GM21717 (cell line): ENCODE measurements around the gene CNTN6.

Experiments used
- ATAC-seq: cut with Tn5 transposase; IDR thresholded peaks from one replicate; pipeline ENCODE4 v1.9.1; 2021; ENCODE audit warnings: mild to moderate bottlenecking, moderate library complexity; ENCODE audit not compliant: unreplicated experiment

The CNTN6 gene

DNA sequence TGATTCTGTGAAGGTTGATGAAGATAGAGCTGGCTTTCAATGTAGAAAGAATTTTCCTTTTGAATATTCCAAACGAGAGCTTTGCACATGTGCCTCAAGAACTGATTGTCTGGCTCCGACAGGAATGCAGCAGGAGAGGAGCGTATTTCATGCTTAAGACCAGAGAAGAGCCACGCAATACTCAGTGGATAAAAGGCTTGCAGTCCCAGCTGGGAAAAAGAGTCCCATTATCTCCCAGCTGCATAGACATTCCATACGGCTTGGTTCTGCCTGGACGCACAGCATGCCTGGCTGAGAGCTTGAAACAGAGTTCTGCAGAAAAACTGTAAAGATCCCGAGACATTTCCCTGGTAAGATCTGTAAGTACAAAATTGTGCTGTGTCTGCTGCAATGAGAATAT is at the start of gene CNTN6:
Gene CNTN6, plus strand, starts transcription at position 254 of the 400 bp plus-strand sequence. CDS start 54,985 bp downstream, outside the sequence.
- no peak for ATAC-seq

GRCh38 chr3:1048558-1048957 is 44.3 kb upstream of the CNTN6 start:
- no peak for ATAC-seq

DNA sequence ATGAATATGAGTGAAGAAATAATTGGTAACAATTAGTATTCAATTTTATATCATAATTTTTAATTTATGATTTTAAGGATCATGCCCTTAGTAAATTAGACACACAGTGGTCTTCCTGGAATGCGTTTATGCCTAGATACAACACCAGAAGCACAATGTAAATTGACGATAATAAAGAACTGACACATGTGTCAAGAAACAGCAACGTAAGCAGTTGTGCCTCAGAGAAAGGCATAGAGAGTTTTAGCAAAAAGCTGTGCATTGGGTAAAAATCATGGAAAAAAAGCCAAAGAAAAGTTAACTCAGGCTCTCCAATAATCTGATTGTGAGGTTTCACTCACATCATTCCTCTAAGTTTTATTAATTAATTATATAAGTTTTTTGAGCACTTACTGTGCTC is 37.0 kb upstream of the CNTN6 start:
- no peak for ATAC-seq

- ATAC-seq: no peak
Observed at GRCh38 chr3:1056744-1057143, 36.1 kb upstream of the CNTN6 start.

DNA sequence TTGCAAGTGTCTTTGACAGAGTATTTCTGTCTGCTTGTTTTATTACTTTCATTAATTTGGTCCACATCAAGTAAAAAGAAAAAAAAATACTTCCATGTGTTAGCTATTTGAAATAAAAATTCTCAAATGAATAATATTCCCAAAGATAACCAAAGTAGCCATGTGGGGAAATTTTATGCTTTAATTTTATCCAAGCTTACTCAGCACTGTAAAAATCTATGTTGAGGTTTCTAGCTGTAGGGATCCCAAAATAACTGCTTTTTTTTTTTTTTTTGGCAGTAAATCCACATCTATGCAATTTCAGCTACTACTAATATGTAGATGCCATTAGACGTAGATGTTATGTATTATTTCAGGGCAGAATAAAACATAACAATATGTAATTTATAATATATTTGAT is 35.4 kb upstream of the CNTN6 start:
- ATAC-seq: no peak

DNA sequence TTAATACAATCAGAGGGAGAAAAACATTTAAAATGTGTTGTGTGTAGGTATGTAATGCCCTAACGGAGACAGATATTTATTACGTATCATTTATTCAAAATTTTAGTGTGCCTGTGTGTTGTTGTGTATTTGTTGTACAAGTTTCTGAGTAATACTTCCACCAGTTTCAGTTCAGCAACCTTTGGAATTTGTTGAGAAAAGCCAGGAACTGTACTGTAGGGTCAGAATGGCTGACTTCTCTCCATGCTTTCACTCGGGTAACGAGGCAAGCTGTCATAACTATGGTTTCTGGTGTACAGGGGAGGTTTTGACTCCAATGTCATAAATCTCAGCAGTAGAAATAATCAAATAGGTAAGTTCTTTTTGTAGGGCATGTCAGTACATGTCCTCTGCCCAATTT is 23.8 kb upstream of the CNTN6 start:
- no peak for ATAC-seq

GRCh38 chr3:1072041-1072440 is 20.8 kb upstream of the CNTN6 start:
- ATAC-seq: no peak

DNA sequence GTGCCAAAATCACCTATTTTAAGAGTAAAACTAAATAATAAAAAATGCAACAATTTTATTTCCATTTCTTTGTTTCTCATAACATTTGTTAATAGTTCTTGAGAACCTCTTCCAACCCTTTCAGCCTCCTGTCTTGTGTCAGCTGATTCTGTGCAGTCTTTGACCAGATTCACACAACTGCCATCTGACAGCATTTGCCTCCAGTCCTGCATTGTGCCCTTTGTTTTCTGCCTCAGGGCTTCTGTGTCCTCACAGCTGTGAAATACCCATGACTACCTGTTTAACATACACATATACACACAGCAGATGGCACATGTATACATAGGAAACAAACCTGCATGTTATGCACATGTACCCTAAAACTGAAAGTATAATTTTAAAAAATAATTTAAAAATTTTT is 13.2 kb upstream of the CNTN6 start:
- no peak for ATAC-seq

DNA sequence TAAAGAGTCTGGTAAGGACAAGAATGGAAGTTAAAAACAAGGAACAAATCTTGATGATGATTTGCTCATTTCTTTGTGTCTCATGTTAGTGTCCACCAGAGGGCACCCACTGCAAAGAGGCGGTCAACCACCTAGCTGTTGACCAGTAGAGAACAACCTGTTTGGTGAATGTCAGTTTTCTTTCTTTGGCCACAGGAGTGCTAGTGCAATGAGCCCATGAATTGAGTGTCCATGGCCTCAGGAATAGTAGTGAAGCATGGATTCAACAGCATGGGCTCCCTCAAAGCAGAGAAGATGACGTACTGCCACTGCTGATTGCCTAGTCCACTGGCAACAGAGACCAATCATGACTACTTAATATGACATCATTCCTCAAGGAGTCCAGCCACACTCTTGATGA is 10.7 kb upstream of the CNTN6 start:
- no peak for ATAC-seq

- no peak for ATAC-seq
Observed at GRCh38 chr3:1087066-1087560, 5.7 kb upstream of the CNTN6 start.

DNA sequence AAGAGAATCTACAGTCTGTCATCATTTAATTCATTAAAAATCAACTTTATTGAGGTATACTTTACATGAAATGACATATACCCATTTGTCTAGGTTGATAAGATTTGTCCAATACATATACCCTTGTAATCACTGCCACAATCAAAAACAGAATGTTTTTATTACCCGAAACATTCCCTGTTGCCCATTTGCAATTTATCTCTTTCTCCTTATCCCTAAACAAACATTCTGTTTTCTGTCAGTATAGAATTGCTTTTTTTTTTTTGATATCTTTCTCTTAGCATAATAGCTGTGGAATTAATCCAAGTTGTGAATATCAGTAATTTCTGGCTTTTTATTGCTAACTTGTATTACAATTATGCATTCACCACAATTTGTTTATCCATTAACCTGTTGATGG is 4.3 kb upstream of the CNTN6 start:
- ATAC-seq: no peak

- ATAC-seq: no peak
Observed at GRCh38 chr3:1091286-1091685, 1.5 kb upstream of the CNTN6 start.

DNA sequence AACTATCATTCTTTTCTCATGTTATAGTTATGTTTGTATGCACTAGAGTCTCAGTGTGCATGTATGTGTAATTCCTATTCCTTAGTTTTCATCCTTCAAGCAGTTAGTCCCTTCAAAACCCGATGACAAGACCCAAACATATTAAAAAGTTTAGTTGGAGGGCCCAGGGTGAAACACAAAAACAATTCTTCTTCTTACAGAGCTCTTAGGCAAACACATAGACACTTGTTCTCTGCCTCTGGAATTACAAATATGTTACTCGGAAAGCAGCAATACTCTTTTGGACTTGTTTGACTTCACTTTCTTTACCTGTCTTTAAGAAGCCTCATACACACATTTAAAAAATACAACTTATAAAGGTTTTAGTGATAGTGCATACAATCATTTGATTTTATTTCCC is 763 bp upstream of the CNTN6 start:
- ATAC-seq: no peak

GRCh38 chr3:1093217-1093616 is 393 bp downstream of the CNTN6 start:
- ATAC-seq: no peak

GRCh38 chr3:1103525-1103924 is 10.7 kb downstream of the CNTN6 start:
- no peak for ATAC-seq

- ATAC-seq: no peak
Observed at GRCh38 chr3:1117843-1118473, 25.1 kb downstream of the CNTN6 start.

DNA sequence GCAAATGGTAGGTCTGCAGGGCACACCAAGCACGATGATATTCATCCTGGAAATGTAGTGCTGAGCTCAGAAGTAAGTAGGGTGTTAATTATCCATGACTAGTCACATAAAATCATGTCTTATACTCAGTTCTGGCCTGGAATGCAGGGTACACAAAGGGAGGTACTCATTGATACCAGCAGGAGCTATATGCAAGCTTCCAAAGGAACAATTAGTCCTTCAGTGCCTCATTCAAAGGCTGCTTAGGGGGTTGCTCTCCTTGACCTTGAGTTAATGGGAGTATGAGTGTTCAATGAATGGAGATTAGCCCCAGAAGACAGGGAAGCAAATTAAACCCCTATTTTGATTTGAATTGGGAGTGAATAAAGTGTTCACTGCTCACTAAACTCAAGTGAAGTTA is 38.3 kb downstream of the CNTN6 start:
- no peak for ATAC-seq

DNA sequence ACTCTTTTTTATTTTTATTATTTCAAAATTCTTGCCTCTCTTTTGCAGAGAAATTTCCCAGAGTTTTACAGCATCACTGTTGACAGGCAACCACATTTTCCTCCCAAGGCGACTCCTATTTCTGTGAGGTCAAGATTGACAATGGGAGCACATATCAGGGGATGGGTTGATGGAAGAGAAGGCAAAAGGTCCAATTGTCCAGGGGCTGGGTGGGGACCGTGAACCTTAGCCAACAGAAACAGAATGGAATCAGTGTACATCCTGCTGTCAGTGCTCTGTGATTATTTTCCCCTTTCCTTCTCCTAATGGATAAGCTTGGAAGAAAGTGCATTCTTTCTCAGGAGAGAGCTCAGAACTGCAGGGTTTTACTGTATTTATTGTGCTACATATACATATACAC is 42.4 kb downstream of the CNTN6 start:
- no peak for ATAC-seq

- no peak for ATAC-seq
Observed at GRCh38 chr3:1138036-1138435, 45.2 kb downstream of the CNTN6 start.

DNA sequence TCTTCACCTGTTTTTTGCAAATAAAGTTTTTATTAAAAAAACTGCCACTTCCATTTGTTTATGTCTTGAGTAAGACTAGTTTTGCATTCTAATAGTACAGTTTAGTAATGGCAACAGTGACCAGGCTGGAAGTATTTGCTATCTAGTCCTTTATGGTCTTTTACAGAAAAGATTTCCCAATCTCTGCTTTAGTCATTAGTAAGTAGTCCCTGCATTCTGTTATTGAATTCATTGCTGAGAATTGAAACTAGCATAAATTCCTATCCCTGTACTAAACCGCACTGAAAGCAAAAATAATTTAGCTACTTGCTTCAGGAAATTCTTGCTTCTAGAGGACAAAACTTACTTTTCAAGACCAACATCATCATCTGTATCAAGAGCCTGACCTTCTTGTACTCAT is 46.2 kb downstream of the CNTN6 start:
- ATAC-seq: no peak

DNA sequence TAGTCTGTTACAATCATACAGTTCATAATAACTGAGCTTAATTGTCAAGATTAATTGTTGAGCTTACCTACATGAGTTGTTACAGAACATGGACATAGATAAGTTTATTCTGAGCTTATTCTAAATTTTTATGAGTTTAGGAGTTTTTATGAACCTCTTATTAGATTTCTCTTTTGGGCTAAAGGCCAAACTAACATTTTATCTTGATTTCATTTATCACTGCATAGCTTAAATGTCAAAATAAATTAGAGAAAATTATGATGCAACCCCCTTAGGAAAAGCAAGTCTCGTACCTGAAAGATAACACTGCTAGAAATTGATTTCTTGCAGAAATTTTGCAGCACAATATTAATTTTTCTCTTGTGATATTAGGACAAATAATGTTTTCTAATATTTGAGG is 54.5 kb downstream of the CNTN6 start:
- ATAC-seq: no peak

DNA sequence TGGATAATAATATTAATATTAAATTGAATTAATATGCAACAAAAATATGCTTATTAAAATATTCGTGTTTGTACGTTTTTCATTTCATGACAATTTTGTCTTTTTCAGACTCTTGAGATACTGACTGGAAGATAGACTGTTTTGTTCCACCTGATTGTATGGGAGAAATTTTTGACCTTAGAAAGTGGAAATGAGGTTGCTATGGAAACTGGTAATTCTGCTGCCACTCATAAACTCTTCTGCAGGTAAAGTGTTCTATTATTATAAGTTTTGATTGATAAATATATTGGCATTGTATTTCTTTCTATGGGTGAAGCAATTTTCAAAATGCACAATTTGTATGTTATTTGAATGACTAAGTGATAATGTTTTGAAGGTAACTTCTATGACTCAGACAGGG is 55.0 kb downstream of the CNTN6 start:
- no peak for ATAC-seq

- no peak for ATAC-seq
Observed at GRCh38 chr3:1164101-1164500, 71.3 kb downstream of the CNTN6 start.
